ENCODE data around the gene RBFOX2. TPM values are rescaled to one million over a fixed set of nuclear protein-coding genes. Genes with fewer than 3 reads are reported as not detected.

Gene RBFOX2
- total and polyA plus RNA-seq, 2 experiments from 2014 or later: 88.8 to 131 TPM

DNA sequence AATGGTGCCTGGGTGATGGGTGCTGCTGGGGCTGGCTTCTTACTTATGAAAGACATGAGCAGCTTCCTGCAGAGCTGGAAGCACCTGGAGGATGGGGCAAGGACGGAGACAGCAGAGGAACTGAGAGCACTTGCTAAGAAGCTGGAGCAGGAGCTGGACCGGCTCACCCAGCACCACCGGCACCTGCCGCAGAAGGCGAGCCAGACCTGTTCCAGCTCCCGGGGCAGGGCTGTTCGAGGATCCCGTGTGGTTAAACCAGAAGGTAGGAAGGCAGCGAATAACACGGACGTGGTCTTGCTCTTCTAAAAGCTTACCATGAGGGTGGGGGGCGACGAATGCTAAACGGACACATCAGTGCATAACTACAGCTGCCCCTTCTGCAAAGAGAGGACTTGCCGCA is 301.7 kb downstream of the RBFOX2 start:
- ATAC-seq: no peak
- Histone ChIP-seq H3K4me3 (no peak overlapping the region), H2AFZ (no peak overlapping the region), H3F3A (replicated peaks; ENCODE audit: low read depth) (no peaks in the 10 kb centered on the region), H3K4me1 (ENCODE audit: insufficient read depth) (no peaks in the 10 kb centered on the region), H3K36me3 (ENCODE audit: insufficient read depth) (no peaks in the 10 kb centered on the region), H3K9me2 (ENCODE audit: insufficient read depth) (no peaks in the 10 kb centered on the region), H4K20me1 (replicated peaks; ENCODE audit: insufficient read depth) (no peaks in the 10 kb centered on the region), H3K27me3 (ENCODE audit: insufficient read depth) (no peaks in the 10 kb centered on the region), H3K27ac (ENCODE audit: low read depth) (no peak overlapping the region), H3K4me2 (no peak overlapping the region), H3K79me2 (replicated peaks; ENCODE audit: insufficient read depth) (no peaks in the 10 kb centered on the region)
- DNase-seq (ENCODE audit: low spot score): no peak
- Mint-ChIP-seq H3K27ac (no peak overlapping the region), H3K36me3 (ENCODE audit: low read depth) (no peaks in the 10 kb centered on the region), H3K27me3 (ENCODE audit: insufficient read depth, low read depth, poor library complexity) (peaks cover 3% of the 10 kb centered on the region), H3K9me3 (no peaks in the 10 kb centered on the region), H3K4me3 (no peak overlapping the region), H3K4me1 (peaks cover 8% of the 10 kb centered on the region; the same call in 1 of the 3 replicates)
- TF ChIP-seq CREB1 (CRISPR knock-in tag; IDR thresholded peaks at IDR 0.05; ENCODE audit: low read depth): no peak
- TF ChIP-seq, protein P1, sequence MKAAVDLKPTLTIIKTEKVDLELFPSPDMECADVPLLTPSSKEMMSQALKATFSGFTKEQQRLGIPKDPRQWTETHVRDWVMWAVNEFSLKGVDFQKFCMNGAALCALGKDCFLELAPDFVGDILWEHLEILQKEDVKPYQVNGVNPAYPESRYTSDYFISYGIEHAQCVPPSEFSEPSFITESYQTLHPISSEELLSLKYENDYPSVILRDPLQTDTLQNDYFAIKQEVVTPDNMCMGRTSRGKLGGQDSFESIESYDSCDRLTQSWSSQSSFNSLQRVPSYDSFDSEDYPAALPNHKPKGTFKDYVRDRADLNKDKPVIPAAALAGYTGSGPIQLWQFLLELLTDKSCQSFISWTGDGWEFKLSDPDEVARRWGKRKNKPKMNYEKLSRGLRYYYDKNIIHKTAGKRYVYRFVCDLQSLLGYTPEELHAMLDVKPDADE (IDR thresholded peaks at IDR 0.05): no peak
- TF ChIP-seq, protein P2, sequence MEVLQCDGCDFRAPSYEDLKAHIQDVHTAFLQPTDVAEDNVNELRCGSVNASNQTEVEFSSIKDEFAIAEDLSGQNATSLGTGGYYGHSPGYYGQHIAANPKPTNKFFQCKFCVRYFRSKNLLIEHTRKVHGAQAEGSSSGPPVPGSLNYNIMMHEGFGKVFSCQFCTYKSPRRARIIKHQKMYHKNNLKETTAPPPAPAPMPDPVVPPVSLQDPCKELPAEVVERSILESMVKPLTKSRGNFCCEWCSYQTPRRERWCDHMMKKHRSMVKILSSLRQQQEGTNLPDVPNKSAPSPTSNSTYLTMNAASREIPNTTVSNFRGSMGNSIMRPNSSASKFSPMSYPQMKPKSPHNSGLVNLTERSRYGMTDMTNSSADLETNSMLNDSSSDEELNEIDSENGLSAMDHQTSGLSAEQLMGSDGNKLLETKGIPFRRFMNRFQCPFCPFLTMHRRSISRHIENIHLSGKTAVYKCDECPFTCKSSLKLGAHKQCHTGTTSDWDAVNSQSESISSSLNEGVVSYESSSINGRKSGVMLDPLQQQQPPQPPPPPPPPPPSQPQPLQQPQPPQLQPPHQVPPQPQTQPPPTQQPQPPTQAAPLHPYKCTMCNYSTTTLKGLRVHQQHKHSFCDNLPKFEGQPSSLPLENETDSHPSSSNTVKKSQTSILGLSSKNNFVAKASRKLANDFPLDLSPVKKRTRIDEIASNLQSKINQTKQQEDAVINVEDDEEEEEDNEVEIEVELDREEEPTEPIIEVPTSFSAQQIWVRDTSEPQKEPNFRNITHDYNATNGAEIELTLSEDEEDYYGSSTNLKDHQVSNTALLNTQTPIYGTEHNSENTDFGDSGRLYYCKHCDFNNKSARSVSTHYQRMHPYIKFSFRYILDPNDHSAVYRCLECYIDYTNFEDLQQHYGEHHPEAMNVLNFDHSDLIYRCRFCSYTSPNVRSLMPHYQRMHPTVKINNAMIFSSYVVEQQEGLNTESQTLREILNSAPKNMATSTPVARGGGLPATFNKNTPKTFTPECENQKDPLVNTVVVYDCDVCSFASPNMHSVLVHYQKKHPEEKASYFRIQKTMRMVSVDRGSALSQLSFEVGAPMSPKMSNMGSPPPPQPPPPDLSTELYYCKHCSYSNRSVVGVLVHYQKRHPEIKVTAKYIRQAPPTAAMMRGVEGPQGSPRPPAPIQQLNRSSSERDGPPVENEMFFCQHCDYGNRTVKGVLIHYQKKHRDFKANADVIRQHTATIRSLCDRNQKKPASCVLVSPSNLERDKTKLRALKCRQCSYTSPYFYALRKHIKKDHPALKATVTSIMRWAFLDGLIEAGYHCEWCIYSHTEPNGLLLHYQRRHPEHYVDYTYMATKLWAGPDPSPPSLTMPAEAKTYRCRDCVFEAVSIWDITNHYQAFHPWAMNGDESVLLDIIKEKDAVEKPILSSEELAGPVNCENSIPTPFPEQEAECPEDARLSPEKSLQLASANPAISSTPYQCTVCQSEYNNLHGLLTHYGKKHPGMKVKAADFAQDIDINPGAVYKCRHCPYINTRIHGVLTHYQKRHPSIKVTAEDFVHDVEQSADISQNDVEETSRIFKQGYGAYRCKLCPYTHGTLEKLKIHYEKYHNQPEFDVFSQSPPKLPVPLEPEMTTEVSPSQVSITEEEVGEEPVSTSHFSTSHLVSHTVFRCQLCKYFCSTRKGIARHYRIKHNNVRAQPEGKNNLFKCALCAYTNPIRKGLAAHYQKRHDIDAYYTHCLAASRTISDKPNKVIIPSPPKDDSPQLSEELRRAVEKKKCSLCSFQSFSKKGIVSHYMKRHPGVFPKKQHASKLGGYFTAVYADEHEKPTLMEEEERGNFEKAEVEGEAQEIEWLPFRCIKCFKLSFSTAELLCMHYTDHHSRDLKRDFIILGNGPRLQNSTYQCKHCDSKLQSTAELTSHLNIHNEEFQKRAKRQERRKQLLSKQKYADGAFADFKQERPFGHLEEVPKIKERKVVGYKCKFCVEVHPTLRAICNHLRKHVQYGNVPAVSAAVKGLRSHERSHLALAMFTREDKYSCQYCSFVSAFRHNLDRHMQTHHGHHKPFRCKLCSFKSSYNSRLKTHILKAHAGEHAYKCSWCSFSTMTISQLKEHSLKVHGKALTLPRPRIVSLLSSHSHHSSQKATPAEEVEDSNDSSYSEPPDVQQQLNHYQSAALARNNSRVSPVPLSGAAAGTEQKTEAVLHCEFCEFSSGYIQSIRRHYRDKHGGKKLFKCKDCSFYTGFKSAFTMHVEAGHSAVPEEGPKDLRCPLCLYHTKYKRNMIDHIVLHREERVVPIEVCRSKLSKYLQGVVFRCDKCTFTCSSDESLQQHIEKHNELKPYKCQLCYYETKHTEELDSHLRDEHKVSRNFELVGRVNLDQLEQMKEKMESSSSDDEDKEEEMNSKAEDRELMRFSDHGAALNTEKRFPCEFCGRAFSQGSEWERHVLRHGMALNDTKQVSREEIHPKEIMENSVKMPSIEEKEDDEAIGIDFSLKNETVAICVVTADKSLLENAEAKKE (CRISPR knock-in tag; IDR thresholded peaks at IDR 0.05): no peak
- TF ChIP-seq, protein P3, sequence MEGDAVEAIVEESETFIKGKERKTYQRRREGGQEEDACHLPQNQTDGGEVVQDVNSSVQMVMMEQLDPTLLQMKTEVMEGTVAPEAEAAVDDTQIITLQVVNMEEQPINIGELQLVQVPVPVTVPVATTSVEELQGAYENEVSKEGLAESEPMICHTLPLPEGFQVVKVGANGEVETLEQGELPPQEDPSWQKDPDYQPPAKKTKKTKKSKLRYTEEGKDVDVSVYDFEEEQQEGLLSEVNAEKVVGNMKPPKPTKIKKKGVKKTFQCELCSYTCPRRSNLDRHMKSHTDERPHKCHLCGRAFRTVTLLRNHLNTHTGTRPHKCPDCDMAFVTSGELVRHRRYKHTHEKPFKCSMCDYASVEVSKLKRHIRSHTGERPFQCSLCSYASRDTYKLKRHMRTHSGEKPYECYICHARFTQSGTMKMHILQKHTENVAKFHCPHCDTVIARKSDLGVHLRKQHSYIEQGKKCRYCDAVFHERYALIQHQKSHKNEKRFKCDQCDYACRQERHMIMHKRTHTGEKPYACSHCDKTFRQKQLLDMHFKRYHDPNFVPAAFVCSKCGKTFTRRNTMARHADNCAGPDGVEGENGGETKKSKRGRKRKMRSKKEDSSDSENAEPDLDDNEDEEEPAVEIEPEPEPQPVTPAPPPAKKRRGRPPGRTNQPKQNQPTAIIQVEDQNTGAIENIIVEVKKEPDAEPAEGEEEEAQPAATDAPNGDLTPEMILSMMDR (conservative IDR thresholded peaks at IDR 0.05; ENCODE audit: low read depth in 2 of 2): no peak
- no peak for TF ChIP-seq STAT1 (IDR thresholded peaks at IDR 0.05; ENCODE audit: unreplicated experiment)
- no peak for TF ChIP-seq POLR2AphosphoS5 (IDR thresholded peaks at IDR 0.05; ENCODE audit: low read depth)
- TF ChIP-seq JUNB (IDR thresholded peaks at IDR 0.05; ENCODE audit: unreplicated experiment): no peak
- no peak for TF ChIP-seq EZH2 (IDR thresholded peaks at IDR 0.05; ENCODE audit: low read depth, unreplicated experiment)
- TF ChIP-seq, protein P4, sequence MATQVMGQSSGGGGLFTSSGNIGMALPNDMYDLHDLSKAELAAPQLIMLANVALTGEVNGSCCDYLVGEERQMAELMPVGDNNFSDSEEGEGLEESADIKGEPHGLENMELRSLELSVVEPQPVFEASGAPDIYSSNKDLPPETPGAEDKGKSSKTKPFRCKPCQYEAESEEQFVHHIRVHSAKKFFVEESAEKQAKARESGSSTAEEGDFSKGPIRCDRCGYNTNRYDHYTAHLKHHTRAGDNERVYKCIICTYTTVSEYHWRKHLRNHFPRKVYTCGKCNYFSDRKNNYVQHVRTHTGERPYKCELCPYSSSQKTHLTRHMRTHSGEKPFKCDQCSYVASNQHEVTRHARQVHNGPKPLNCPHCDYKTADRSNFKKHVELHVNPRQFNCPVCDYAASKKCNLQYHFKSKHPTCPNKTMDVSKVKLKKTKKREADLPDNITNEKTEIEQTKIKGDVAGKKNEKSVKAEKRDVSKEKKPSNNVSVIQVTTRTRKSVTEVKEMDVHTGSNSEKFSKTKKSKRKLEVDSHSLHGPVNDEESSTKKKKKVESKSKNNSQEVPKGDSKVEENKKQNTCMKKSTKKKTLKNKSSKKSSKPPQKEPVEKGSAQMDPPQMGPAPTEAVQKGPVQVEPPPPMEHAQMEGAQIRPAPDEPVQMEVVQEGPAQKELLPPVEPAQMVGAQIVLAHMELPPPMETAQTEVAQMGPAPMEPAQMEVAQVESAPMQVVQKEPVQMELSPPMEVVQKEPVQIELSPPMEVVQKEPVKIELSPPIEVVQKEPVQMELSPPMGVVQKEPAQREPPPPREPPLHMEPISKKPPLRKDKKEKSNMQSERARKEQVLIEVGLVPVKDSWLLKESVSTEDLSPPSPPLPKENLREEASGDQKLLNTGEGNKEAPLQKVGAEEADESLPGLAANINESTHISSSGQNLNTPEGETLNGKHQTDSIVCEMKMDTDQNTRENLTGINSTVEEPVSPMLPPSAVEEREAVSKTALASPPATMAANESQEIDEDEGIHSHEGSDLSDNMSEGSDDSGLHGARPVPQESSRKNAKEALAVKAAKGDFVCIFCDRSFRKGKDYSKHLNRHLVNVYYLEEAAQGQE (IDR thresholded peaks at IDR 0.05; ENCODE audit: unreplicated experiment): no peak
- TF ChIP-seq ZNF114 (CRISPR knock-in tag; IDR thresholded peaks at IDR 0.05): no peak

Data from GM23338 (cell line).